ENCODE measurements around the gene TNFSF11.

GRCh38 chr13:42524487-42525034 lies 49.4 kb upstream of the TNFSF11 start:
- TF ChIP-seq CTCF (IDR thresholded peaks at IDR 0.05): no peak
- TF ChIP-seq EP300 (IDR thresholded peaks at IDR 0.05): no peak
